RWPE1 (cell line): ENCODE data around the gene RAB18.

Source experiments
- CTCF ChIA-PET: fragments of 350-600 bp; sonication (Branson Sonifier 250); formaldehyde crosslinking; extraction: SDS; loops from one replicate; lab custom pipeline; 2021; lab: Yijun Ruan, JAX
- POLR2A ChIA-PET: fragments of 400-600 bp; formaldehyde crosslinking; extraction: SDS; loops from one replicate; lab custom pipeline; 2020; ENCODE audit warnings: antibody characterized with exemption; ENCODE audit not compliant: low non-redundant PET; lab: Yijun Ruan, JAX
- DNase-seq: peaks from one replicate; pipeline ENCODE4 v3.0.0; 2012; ENCODE audit warnings: low spot score
- H3K27ac ChIP-seq: fragments of 450-650 bp; 2 replicates; pipeline ENCODE4 v1.5.1; 2017
- CTCF ChIP-seq: fragments of 450-650 bp; conservative IDR thresholded peaks from 2 replicates; pipeline ENCODE4 v1.5.1; 2017; ENCODE audit warnings: low read depth, mild to moderate bottlenecking

RAB18 gene

GRCh38 chr10:27504007-27504807, at the start of gene RAB18:
Gene RAB18 (plus strand): TSS chr10:27504304. CDS start chr10:27504370, 66 bp downstream.
- POLR2A ChIA-PET = interaction anchor here (1.3 kb wide), 1 partner anchor 21 kb away, joined by 8 read pairs; no protein-coding TSS in a partner anchor
- CTCF ChIA-PET = interaction anchor here (0.5 to 1.1 kb wide), 4 partner anchors 10 to 791 kb away, joined by 3 read pairs; no protein-coding TSS in a partner anchor
- DNase-seq = peak; percentile 91
- peak within 1 kb of the TSS; percentile 85 for H3K27ac ChIP-seq
- no peak for TF ChIP-seq CTCF

GRCh38 chr10:27454837-27455236, 49.3 kb upstream of the RAB18 start:
- ChIA-PET POLR2A (no interaction called here), CTCF (interaction anchor here (0.6 to 1.0 kb wide), 3 partner anchors 145 to 767 kb away, joined by 3 to 4 read pairs (median 3); no protein-coding TSS in a partner anchor)
- TF ChIP-seq CTCF = no peak
- no peak overlapping the region for H3K27ac ChIP-seq
- DNase-seq = no peak

GRCh38 chr10:27457261-27457945, 46.7 kb upstream of the RAB18 start:
- POLR2A ChIA-PET = no interaction called here
- CTCF ChIA-PET = no interaction called here
- DNase-seq = no peak
- no peak for TF ChIP-seq CTCF
- no peak overlapping the region for H3K27ac ChIP-seq

GRCh38 chr10:27457966-27458365, 46.1 kb upstream of the RAB18 start:
- TF ChIP-seq CTCF = no peak
- H3K27ac ChIP-seq = no peak overlapping the region
- ChIA-PET CTCF (interaction anchor here (1.1 kb wide), 1 partner anchor 17 kb away, joined by 4 read pairs; no protein-coding TSS in a partner anchor), POLR2A (no interaction called here)
- no peak for DNase-seq

GRCh38 chr10:27461312-27461711, 42.8 kb upstream of the RAB18 start:
- CTCF ChIA-PET = no interaction called here
- DNase-seq = no peak
- H3K27ac ChIP-seq = no peak overlapping the region
- POLR2A ChIA-PET = no interaction called here
- TF ChIP-seq CTCF = no peak

GRCh38 chr10:27463961-27464360, 40.1 kb upstream of the RAB18 start:
- H3K27ac ChIP-seq = no peak overlapping the region
- CTCF ChIA-PET = no interaction called here
- no peak for DNase-seq
- POLR2A ChIA-PET = no interaction called here
- no peak for TF ChIP-seq CTCF
